COR-L47 (cell line): Measurements from ENCODE around the gene C5orf47.
A peak's percentile ranks its signal among the peaks of the same experiment; 100 is the strongest.

Experiments used
- DNase-seq: peaks from one replicate; lab custom pipeline; 2025; lab: John Stamatoyannopoulos, UW

The C5orf47 gene

GRCh38 chr5:173970878-173971650, 17.9 kb upstream of the C5orf47 start:
- no peak for DNase-seq

DNA sequence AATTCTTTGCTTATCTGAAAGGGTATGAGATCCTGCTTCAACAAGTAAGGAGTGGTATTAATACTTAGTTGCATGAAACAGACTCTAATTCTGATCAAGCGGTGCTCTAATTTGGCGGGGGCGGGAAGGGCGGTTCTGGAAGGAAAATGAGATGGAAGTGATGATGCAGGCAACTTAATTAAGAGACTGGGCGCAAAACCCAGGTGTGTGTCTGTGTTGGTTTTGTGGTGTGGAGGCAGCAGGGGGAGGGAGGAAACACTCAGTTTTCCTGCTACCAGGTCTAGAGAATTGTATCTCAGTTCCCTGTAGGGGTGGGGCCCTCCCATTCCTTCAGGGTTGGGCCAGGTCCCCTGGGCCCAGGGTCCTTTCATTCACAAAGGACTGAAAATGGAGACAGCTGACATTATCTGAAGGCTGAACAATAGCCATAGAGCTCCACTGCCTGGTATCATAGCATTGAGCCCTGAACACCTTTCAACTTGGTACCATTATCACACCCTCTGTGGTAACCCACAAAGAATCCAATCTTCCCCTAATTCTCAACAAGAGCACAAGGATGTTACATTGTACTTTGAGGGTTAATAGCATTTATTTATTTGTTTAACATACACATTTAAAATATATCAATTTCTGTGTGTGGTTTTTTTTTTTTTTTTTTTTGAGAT, 17.2 kb upstream of the C5orf47 start:
- no peak for DNase-seq

DNA sequence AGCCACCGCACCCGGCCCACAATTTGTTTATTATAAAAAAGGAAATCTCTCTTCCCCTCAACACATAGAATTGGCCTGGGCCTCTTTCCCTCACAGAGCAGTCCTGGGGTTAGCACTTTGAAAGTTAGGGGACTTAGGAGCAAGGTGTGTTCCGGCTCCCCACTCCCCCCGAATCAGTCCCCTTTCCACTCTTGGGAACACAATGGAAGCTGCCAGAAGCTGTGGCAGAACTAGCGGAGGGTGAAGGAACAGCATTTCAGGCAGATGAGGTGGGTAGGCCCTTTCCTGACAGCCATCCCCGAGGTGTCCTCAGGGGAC, 16.4 kb upstream of the C5orf47 start:
- DNase-seq: no peak

- DNase-seq: peak; percentile 77
Observed at GRCh38 chr5:173972925-173973615, 15.9 kb upstream of the C5orf47 start.

DNA sequence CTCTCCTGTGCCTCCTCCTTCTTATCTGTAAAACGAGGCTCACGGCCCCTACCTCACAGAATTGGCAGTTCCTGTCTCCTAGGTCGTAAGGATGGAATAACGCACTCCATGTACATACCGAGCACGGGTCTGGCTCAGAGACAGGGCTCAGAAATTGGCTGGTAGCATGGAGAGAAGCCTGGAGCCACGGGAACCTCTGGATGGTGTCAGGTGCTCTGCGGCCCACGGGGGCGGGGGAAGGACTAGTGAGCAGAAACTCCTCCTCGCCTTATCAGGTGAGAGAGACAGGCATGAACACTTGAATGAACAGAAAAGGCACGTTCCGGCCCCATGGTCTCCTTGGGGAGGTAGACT, 15.4 kb upstream of the C5orf47 start:
- no peak for DNase-seq

GRCh38 chr5:173974688-173975239, 14.2 kb upstream of the C5orf47 start:
- DNase-seq: no peak

- no peak for DNase-seq
Observed at GRCh38 chr5:173981185-173981761, 7.7 kb upstream of the C5orf47 start.

DNA sequence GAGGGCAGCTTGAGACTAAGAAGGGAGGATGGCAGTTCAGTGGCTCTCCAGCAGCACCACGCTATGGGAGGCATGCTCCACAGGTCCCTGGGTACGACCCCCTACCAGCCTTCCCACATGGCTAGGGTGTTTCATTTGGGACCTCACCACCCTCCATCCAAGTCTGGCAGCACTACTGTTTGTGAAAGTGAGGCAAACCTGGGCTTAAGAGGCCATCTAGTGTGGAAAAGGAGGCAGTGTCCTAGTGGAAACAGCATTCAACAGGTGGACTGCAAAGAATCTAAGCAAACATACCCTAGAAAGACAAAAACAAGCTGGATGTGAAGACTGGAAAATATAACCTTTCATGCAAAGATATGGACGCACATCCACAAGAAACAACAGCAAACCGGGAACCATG, 4.8 kb upstream of the C5orf47 start:
- peak; percentile 43 for DNase-seq

GRCh38 chr5:173989432-173990082, 587 bp downstream of the C5orf47 start:
- DNase-seq: no peak

DNA sequence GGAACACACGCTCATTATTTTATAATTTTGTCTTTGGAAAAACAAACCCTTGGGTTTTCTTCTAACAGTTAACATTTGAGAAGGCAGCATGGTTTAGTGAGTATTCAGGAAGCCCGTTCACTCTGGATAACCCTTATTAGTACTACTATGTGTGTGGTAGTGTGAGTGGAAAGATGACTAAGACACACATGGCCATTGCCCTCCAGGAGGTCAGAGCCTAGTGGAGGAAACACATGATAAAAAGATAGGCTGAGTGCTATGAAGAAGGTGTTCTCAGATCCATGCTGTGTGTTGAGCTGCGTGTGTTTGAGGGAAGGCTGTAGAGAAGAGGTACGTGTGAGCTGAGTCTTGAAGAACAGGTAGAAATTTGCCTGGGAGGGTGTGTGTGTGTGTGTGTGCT, 8.4 kb downstream of the C5orf47 start:
- no peak for DNase-seq

GRCh38 chr5:173998531-173998930, 9.6 kb downstream of the C5orf47 start:
- no peak for DNase-seq

- no peak for DNase-seq
Observed at GRCh38 chr5:174000076-174000475, 11.1 kb downstream of the C5orf47 start.

DNA sequence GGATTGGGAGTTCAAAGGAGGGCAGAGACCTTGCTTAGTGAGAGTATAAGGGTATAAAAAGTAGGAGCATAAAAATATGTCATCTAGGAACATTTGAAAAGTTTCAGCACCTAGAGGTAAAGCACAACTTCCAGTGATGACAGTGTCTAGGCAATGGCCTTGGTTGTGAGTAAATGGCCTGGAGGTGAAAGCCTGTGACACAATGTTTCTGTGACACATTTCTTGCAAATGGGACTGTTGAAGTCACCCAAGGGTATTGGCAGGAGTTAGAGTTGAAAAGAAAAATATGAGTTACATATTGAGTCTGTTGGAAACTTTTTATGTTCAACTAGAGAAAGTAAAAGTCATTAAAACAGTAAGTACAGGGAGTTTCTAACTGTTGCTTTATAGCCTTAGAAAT, 14.8 kb downstream of the C5orf47 start:
- DNase-seq: no peak

GRCh38 chr5:174008922-174009321, 20.0 kb downstream of the C5orf47 start:
- no peak for DNase-seq

DNA sequence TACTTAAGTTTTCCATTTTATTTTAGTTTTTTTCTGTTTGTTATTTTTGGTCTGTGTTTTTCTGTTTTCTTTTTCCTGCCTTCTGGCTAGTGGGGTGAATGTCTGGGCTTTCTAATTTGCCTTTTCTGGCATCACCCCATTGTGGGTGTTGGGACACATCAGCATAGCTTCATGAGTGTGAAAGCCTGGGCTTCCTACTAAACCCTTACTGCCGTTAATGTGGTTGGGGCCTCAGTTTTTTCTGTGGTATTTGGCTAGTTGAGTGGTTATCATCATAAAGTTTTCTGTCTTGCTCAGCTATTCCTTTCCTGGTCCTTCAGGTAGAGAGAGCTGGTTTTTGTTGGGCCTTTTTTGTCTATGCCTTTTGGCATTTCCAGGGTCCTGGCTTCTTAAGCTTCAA, 21.4 kb downstream of the C5orf47 start:
- no peak for DNase-seq

- no peak for DNase-seq
Observed at GRCh38 chr5:174011441-174011840, 22.5 kb downstream of the C5orf47 start.

- peak; percentile 41 for DNase-seq
Observed at GRCh38 chr5:174020069-174020927, 31.3 kb downstream of the C5orf47 start.

- no peak for DNase-seq
Observed at GRCh38 chr5:174020928-174021304, 31.9 kb downstream of the C5orf47 start.

- DNase-seq: no peak
Observed at GRCh38 chr5:174022384-174023095, 33.6 kb downstream of the C5orf47 start.

GRCh38 chr5:174030286-174030685, 41.3 kb downstream of the C5orf47 start:
- no peak for DNase-seq
